ENCODE data around the gene PDIA5. TPM values are rescaled to one million over a fixed set of nuclear protein-coding genes. Genes with fewer than 3 reads are reported as not detected.

Gene PDIA5
- polyA plus RNA-seq, 1 donor (not counting 4 experiments of a cell fraction or from before 2014, with no cell fraction given): 29.8 TPM

GRCh38 chr3:123156276-123156995, 89.6 kb downstream of the PDIA5 start:
- peaks cover 32 to 44% of the 10 kb centered on the region in 2 experiments for H3K36me3 ChIP-seq (ENCODE audit: control insufficient read depth in 2 of 2, extremely low read depth in 1 of 2, insufficient read depth in 2 of 2, low read length in 2 of 2)
- no peak overlapping the region for H2AFZ ChIP-seq (ENCODE audit: control insufficient read depth, low read length)
- FAIRE-seq (no peak), DNase-seq (ENCODE audit: low read depth, low spot score) (no peak)
- no peaks in the 10 kb centered on the region for H3K4me1 ChIP-seq (ENCODE audit: control insufficient read depth, extremely low read depth, insufficient read depth, low read length)
- no peaks in the 10 kb centered on the region for H3K27me3 ChIP-seq (ENCODE audit: control insufficient read depth, extremely low read depth, insufficient read depth, low read length)
- H3K27ac ChIP-seq (ENCODE audit: control insufficient read depth, insufficient read depth, low read length): no peak overlapping the region
- H3K79me2 ChIP-seq (ENCODE audit: control insufficient read depth, insufficient read depth, low read length): no peaks in the 10 kb centered on the region
- no peak overlapping the region for H3K9ac ChIP-seq (ENCODE audit: control insufficient read depth, extremely low read depth, insufficient read depth, low read length)
- H4K20me1 ChIP-seq (ENCODE audit: control insufficient read depth, extremely low read depth, insufficient read depth, low read length): no peaks in the 10 kb centered on the region
- H3K9me3 ChIP-seq (ENCODE audit: control insufficient read depth, low read depth, low read length): no peaks in the 10 kb centered on the region
- dilution Hi-C loops (cut with MboI; ENCODE audit: extremely low pct_ligation_motif_present, low sequenced_read_pairs): no loop called here
- H3K4me3 ChIP-seq (ENCODE audit: control insufficient read depth in 2 of 3, extremely low read depth in 1 of 3, insufficient read depth in 2 of 3, low read depth in 1 of 3, low read length in 3 of 3): no peak overlapping the region
- no peak overlapping the region for H3K4me2 ChIP-seq (ENCODE audit: control insufficient read depth, extremely low read depth, insufficient read depth, low read depth, low read length)
- no peak for TF ChIP-seq EZH2 (IDR thresholded peaks at IDR 0.05; ENCODE audit: low read length)
- no peaks in the 10 kb centered on the region for H3K9me1 ChIP-seq (ENCODE audit: control insufficient read depth, extremely low read depth, insufficient read depth, low read length)

GRCh38 chr3:123157209-123157597, 90.4 kb downstream of the PDIA5 start:
- Histone ChIP-seq H2AFZ (ENCODE audit: control insufficient read depth, low read length) (no peak overlapping the region), H3K9ac (ENCODE audit: control insufficient read depth, extremely low read depth, insufficient read depth, low read length) (no peak overlapping the region), H3K4me3 (ENCODE audit: control insufficient read depth in 2 of 3, extremely low read depth in 1 of 3, insufficient read depth in 2 of 3, low read depth in 1 of 3, low read length in 3 of 3) (no peak overlapping the region), H3K27ac (ENCODE audit: control insufficient read depth, insufficient read depth, low read length) (no peak overlapping the region), H3K9me1 (ENCODE audit: control insufficient read depth, extremely low read depth, insufficient read depth, low read length) (no peaks in the 10 kb centered on the region), H3K9me3 (ENCODE audit: control insufficient read depth, low read depth, low read length) (no peaks in the 10 kb centered on the region), H3K79me2 (ENCODE audit: control insufficient read depth, insufficient read depth, low read length) (no peaks in the 10 kb centered on the region), H3K36me3 (ENCODE audit: control insufficient read depth in 2 of 2, extremely low read depth in 1 of 2, insufficient read depth in 2 of 2, low read length in 2 of 2) (peaks cover 38 to 46% of the 10 kb centered on the region in 2 experiments), H3K4me2 (ENCODE audit: control insufficient read depth, extremely low read depth, insufficient read depth, low read depth, low read length) (no peak overlapping the region), H3K4me1 (ENCODE audit: control insufficient read depth, extremely low read depth, insufficient read depth, low read length) (no peaks in the 10 kb centered on the region), H3K27me3 (ENCODE audit: control insufficient read depth, extremely low read depth, insufficient read depth, low read length) (no peaks in the 10 kb centered on the region), H4K20me1 (ENCODE audit: control insufficient read depth, extremely low read depth, insufficient read depth, low read length) (no peaks in the 10 kb centered on the region)
- FAIRE-seq (no peak), DNase-seq (ENCODE audit: low read depth, low spot score) (no peak)
- no peak for TF ChIP-seq EZH2 (IDR thresholded peaks at IDR 0.05; ENCODE audit: low read length)
- TF ChIP-seq, protein P1, sequence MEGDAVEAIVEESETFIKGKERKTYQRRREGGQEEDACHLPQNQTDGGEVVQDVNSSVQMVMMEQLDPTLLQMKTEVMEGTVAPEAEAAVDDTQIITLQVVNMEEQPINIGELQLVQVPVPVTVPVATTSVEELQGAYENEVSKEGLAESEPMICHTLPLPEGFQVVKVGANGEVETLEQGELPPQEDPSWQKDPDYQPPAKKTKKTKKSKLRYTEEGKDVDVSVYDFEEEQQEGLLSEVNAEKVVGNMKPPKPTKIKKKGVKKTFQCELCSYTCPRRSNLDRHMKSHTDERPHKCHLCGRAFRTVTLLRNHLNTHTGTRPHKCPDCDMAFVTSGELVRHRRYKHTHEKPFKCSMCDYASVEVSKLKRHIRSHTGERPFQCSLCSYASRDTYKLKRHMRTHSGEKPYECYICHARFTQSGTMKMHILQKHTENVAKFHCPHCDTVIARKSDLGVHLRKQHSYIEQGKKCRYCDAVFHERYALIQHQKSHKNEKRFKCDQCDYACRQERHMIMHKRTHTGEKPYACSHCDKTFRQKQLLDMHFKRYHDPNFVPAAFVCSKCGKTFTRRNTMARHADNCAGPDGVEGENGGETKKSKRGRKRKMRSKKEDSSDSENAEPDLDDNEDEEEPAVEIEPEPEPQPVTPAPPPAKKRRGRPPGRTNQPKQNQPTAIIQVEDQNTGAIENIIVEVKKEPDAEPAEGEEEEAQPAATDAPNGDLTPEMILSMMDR (optimal IDR thresholded peaks at IDR 0.05 in 1 of 3, IDR thresholded peaks at IDR 0.05 in 1 of 3, conservative IDR thresholded peaks at IDR 0.05 in 1 of 3; ENCODE audit: extremely low read depth in 1 of 3, insufficient read depth in 2 of 3, low read length in 3 of 3): no peak
- dilution Hi-C loops (cut with MboI; ENCODE audit: extremely low pct_ligation_motif_present, low sequenced_read_pairs): no loop called here

Measured in keratinocyte (primary cell).